Fibroblast of the aortic adventitia (primary cell): ENCODE data around the gene TRIM22. TPM values are rescaled to one million over a fixed set of nuclear protein-coding genes. Genes with fewer than 3 reads are reported as not detected.
"Not testable (repeated sequence)": the region's sequence is repeated elsewhere in the genome, so short reads cannot be mapped to it uniquely, and the experiment has no call there.

Source experiments
- DNase-seq: peaks from one replicate; pipeline ENCODE4 v3.0.0-alpha.2; 2010; ENCODE audit warnings: low read depth
- H3K4me3 ChIP-seq: 2 replicates; pipeline ENCODE4 v1.5.1; 2011; ENCODE audit warnings: low read depth, mild to moderate bottlenecking, control low read depth, low read length, moderate library complexity
- total RNA-seq: library from RNA; depleted of rRNA; stranded (reverse); fragments of >200 nt; gene quantifications from 2 replicates; pipeline ENCODE4 v1.2.3, GENCODE V29; 2012; ENCODE audit warnings: low replicate concordance
- TF ChIP-seq, protein P1 (sequence below): IDR thresholded peaks from 2 replicates; pipeline ENCODE4 v1.5.1; 2011; ENCODE audit warnings: mild to moderate bottlenecking, low read length, control low read depth, inconsistent platforms; ENCODE audit not compliant: insufficient read depth

TRIM22 gene
- total RNA-seq, 1 donor = 73.8 TPM

DNA sequence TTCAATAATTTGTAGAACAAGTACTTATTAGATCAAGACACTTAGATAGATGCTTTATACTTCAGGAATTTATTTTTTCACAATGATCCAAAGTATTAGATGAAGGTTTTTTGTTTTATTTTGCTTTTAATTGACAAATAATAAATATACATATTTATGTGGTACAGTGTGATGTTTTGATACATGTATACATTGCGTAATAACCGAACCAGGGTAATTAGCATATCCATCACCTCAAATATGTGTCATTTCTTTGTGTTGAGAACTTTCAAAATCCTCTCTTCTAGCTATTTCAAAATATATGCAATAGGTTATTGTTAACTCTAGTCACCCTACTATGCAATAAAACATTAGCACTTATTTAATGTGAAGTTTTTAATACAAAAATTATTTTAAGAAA lies 26.1 kb upstream of the TRIM22 start:
- DNase-seq = no peak
- no peak overlapping the region for H3K4me3 ChIP-seq
- TF ChIP-seq, protein P1, sequence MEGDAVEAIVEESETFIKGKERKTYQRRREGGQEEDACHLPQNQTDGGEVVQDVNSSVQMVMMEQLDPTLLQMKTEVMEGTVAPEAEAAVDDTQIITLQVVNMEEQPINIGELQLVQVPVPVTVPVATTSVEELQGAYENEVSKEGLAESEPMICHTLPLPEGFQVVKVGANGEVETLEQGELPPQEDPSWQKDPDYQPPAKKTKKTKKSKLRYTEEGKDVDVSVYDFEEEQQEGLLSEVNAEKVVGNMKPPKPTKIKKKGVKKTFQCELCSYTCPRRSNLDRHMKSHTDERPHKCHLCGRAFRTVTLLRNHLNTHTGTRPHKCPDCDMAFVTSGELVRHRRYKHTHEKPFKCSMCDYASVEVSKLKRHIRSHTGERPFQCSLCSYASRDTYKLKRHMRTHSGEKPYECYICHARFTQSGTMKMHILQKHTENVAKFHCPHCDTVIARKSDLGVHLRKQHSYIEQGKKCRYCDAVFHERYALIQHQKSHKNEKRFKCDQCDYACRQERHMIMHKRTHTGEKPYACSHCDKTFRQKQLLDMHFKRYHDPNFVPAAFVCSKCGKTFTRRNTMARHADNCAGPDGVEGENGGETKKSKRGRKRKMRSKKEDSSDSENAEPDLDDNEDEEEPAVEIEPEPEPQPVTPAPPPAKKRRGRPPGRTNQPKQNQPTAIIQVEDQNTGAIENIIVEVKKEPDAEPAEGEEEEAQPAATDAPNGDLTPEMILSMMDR = no peak

- DNase-seq = no peak
- H3K4me3 ChIP-seq = no peak overlapping the region
- TF ChIP-seq, protein P1 = no peak
Measured at GRCh38 chr11:5665051-5665570, 24.5 kb upstream of the TRIM22 start.

GRCh38 chr11:5665746-5666401 lies 23.7 kb upstream of the TRIM22 start:
- TF ChIP-seq, protein P1 = no peak
- DNase-seq = no peak
- H3K4me3 ChIP-seq = no peak overlapping the region

DNA sequence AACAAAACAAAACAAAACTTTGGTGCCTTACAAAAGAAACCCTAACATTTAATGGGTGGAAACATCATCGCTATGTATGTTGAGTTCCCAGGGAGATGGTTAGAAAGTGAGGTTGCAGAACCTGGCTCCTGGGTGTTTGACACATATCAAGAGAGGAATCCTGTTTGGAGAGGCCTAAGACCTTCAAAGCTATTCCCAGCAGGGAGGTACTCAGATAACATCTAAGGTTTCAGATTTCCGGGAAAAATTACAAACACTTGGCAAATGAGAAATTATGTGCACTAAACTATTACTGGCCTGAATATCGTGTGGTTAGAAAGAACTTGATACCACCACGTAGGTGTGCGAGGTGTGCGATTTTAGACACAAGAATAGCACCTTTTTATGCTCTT lies 23.2 kb upstream of the TRIM22 start:
- no peak overlapping the region for H3K4me3 ChIP-seq
- DNase-seq = no peak
- TF ChIP-seq, protein P1 = no peak

DNA sequence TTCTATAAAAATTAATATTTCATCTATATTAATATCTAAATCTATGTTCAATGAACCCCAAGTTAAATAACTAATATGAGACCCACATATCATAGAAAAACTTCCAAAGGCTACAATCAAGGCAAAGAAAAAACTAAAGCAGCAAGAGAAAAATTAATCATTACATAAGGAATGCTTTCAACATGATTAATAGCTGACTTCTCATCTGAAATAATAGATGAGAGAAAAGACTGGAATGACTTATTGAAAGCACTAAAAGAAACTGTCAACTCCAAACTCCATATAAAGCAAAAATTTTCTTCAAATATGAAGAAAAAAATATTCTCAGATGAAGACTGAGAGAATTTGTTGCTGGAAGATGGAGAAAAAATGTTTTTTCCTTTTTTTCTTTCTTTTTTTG lies 17.8 kb upstream of the TRIM22 start:
- no peak overlapping the region for H3K4me3 ChIP-seq
- TF ChIP-seq, protein P1 = no peak
- DNase-seq = no peak

GRCh38 chr11:5674391-5674790 lies 15.2 kb upstream of the TRIM22 start:
- no peak for DNase-seq
- TF ChIP-seq, protein P1 = no peak
- no peak overlapping the region for H3K4me3 ChIP-seq

DNA sequence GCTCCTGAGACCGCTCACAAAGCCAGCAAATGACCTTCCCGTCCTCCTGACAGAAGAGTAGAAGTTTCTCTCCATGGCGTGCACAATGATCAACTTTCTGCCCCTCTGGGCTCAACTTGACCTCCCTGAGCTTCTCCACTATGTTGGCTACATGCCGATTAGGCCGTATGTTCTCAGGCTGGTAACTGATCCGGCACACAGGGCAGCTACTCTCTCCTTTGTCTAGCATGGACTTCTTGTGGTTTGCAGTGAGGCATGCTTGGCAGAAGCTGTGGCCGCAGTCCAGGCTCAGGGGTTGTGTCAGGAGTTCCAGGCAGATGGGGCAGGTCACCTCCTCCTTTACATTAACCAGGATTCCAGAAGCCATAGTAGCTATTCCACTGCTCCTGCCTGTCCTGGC lies 9.8 kb upstream of the TRIM22 start:
- no peak for DNase-seq
- TF ChIP-seq, protein P1 = no peak

GRCh38 chr11:5682890-5683441 lies 6.6 kb upstream of the TRIM22 start:
- DNase-seq, H3K4me3 ChIP-seq: not testable (repeated sequence)

More for the DNA sequence above, 9.8 kb upstream of the TRIM22 start:
- H3K4me3 ChIP-seq = no peak overlapping the region

- not testable (repeated sequence) for DNase-seq, H3K4me3 ChIP-seq
Measured at GRCh38 chr11:5683620-5684019, 6.0 kb upstream of the TRIM22 start.
